ENCODE measurements around the gene ZNF549. TPM values are rescaled to one million over a fixed set of nuclear protein-coding genes. Genes with fewer than 3 reads are reported as not detected.
"Not testable (repeated sequence)": the region's sequence is repeated elsewhere in the genome, so short reads cannot be mapped to it uniquely, and the experiment has no call there.

ZNF549 gene
- total and polyA plus RNA-seq, 2 of the 13 experiments (the other 11 are each of a cell fraction or from before 2014, with no cell fraction given): 2.8 to 6.4 TPM

DNA sequence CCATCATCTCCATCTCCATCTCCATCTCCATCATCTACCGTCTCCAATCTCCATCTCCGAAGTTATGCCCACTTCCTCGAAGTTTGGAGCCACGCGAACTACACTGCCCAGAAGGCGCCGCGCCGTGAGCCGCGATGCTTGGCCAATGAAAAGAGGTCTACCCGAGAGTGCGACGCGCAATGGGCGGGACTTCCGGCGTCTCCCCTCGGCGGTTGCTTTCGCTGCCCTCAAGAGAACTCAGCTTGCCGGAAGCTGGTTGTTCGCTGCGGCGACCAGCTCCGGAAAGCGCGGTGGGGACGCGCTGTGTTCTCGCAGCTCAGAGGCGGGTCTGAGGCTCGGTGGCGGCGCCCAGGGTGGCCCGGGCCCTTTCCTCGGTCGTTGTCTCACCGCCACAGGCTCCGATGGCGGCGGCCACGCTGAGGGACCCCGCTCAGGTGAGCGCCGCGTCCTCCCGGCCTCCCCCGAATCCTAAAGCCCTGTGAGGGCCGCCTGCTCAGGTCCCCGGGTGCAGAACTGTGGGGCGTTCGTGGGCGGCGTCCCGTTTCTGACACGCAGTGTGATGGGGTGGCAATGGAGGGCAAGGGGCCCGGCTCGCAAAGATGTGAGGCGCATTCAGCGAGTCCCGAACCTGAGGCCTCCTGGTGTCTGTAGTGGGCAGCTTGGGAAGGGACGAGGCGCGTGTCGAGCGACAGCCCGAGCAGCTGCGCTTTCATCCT, 27.3 kb upstream of the ZNF549 start, which contains the start of gene ZNF773 (continued):
- TF ChIP-seq, protein P1, sequence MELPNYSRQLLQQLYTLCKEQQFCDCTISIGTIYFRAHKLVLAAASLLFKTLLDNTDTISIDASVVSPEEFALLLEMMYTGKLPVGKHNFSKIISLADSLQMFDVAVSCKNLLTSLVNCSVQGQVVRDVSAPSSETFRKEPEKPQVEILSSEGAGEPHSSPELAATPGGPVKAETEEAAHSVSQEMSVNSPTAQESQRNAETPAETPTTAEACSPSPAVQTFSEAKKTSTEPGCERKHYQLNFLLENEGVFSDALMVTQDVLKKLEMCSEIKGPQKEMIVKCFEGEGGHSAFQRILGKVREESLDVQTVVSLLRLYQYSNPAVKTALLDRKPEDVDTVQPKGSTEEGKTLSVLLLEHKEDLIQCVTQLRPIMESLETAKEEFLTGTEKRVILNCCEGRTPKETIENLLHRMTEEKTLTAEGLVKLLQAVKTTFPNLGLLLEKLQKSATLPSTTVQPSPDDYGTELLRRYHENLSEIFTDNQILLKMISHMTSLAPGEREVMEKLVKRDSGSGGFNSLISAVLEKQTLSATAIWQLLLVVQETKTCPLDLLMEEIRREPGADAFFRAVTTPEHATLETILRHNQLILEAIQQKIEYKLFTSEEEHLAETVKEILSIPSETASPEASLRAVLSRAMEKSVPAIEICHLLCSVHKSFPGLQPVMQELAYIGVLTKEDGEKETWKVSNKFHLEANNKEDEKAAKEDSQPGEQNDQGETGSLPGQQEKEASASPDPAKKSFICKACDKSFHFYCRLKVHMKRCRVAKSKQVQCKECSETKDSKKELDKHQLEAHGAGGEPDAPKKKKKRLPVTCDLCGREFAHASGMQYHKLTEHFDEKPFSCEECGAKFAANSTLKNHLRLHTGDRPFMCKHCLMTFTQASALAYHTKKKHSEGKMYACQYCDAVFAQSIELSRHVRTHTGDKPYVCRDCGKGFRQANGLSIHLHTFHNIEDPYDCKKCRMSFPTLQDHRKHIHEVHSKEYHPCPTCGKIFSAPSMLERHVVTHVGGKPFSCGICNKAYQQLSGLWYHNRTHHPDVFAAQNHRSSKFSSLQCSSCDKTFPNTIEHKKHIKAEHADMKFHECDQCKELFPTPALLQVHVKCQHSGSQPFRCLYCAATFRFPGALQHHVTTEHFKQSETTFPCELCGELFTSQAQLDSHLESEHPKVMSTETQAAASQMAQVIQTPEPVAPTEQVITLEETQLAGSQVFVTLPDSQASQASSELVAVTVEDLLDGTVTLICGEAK (IDR thresholded peaks at IDR 0.05): peak; percentile 67
- TF ChIP-seq, protein P1 (CRISPR knock-in tag; IDR thresholded peaks at IDR 0.05): not testable (repeated sequence)
- TF ChIP-seq, protein P2, sequence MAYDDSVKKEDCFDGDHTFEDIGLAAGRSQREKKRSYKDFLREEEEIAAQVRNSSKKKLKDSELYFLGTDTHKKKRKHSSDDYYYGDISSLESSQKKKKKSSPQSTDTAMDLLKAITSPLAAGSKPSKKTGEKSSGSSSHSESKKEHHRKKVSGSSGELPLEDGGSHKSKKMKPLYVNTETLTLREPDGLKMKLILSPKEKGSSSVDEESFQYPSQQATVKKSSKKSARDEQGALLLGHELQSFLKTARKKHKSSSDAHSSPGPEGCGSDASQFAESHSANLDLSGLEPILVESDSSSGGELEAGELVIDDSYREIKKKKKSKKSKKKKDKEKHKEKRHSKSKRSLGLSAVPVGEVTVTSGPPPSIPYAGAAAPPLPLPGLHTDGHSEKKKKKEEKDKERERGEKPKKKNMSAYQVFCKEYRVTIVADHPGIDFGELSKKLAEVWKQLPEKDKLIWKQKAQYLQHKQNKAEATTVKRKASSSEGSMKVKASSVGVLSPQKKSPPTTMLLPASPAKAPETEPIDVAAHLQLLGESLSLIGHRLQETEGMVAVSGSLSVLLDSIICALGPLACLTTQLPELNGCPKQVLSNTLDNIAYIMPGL (CRISPR knock-in tag; IDR thresholded peaks at IDR 0.05; ENCODE audit: borderline replicate concordance in 1 of 2, low read depth in 1 of 2): peak; percentile 40 to 77; a peak in 2 of 4 replicates
- TF ChIP-seq POLR2G (IDR thresholded peaks at IDR 0.05; ENCODE audit: low read depth, low read length): peak; percentile 94
- TF ChIP-seq SIX4 (CRISPR knock-in tag; IDR thresholded peaks at IDR 0.05): 0 out of 2 replicates have a peak, but pooled peaks have one; percentile 17
- peak; percentile 91 for TF ChIP-seq RBFOX2 (IDR thresholded peaks at IDR 0.05; ENCODE audit: low read depth, low read length)
- TF ChIP-seq HIVEP1 (CRISPR knock-in tag; IDR thresholded peaks at IDR 0.05): 0 out of 2 replicates have a peak, but pooled peaks have one; percentile 41
- 0 out of 2 replicates have a peak, but pooled peaks have one; percentile 37 for TF ChIP-seq KAT7 (CRISPR knock-in tag; IDR thresholded peaks at IDR 0.05; ENCODE audit: borderline replicate concordance)
- peak; percentile 94 for TF ChIP-seq CREM (IDR thresholded peaks at IDR 0.05)
- TF ChIP-seq CREM (CRISPR knock-in tag; IDR thresholded peaks at IDR 0.05): not testable (repeated sequence)
- TF ChIP-seq SALL1 (CRISPR knock-in tag; IDR thresholded peaks at IDR 0.05): peak; percentile 63
- TF ChIP-seq PHF20 (CRISPR knock-in tag; IDR thresholded peaks at IDR 0.05): peak; percentile 80
- 0 out of 2 replicates have a peak, but pooled peaks have one; percentile 55 for TF ChIP-seq RXRB (CRISPR knock-in tag; IDR thresholded peaks at IDR 0.05; ENCODE audit: borderline replicate concordance)
- 0 out of 2 replicates have a peak, but pooled peaks have one; percentile 22 for TF ChIP-seq ZNF572 (CRISPR knock-in tag; IDR thresholded peaks at IDR 0.05)
- TF ChIP-seq SP2 (CRISPR knock-in tag; IDR thresholded peaks at IDR 0.05): peak; percentile 98
- TF ChIP-seq, protein P3, sequence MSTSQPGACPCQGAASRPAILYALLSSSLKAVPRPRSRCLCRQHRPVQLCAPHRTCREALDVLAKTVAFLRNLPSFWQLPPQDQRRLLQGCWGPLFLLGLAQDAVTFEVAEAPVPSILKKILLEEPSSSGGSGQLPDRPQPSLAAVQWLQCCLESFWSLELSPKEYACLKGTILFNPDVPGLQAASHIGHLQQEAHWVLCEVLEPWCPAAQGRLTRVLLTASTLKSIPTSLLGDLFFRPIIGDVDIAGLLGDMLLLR (CRISPR knock-in tag; IDR thresholded peaks at IDR 0.05): peak; percentile 49; the same call in 1 of the 2 replicates
- peak; percentile 79 for TF ChIP-seq HOXA3 (CRISPR knock-in tag; IDR thresholded peaks at IDR 0.05)
- TF ChIP-seq ERF (CRISPR knock-in tag; IDR thresholded peaks at IDR 0.05): peak; percentile 59; the same call in 1 of the 2 replicates
- TF ChIP-seq ZSCAN9 (CRISPR knock-in tag; IDR thresholded peaks at IDR 0.05; ENCODE audit: borderline replicate concordance): 0 out of 2 replicates have a peak, but pooled peaks have one; percentile 62

Data from HepG2 (cell line).